GM19193 (cell line): ENCODE measurements around the gene UBAC2.

Source experiments
- POLR2A ChIP-seq: IDR thresholded peaks from 4 replicates; pipeline ENCODE4 v1.6.1; 2011; ENCODE audit not compliant: insufficient read depth, insufficient read length; ENCODE audit errors: extremely low read depth

The UBAC2 gene

DNA sequence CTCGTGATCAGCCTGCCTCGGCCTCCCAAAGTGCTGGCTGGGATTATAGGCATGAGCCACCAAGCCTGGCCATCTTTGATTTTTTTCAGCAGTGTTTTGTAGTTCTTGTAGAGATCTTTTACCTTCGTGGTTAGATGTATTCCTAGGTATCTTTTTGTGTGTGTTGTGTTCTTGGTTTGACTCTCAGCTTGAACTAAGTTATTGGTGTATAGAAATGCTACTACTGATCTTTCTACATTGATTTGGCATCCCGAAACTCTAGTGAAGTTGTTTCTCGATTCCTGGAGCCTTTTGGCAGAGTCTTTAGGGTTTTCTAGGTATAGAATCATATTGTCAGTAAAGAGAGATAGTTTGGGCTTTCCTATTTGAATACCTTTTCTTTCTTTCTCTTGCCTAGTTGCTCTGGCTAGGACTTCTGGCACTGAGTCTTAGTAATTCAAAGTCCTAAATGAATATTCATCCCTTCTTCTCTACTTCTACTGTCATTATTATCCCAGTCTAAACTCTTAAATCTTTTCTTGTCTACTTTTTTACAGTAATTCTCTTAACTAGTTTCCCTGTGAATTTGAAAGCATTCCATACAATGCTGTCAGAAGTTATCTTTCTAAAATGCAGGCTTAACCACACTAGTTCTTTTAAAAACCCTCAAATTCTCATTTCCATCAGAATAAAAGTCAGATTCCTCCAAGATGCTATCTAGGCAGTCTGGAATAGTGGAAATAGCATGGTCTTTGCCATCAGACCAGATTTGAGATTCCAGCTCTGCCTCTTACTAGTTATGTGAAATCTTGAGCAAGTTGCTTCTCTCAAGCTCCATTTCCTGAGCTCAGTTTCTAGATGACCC lies 50.5 kb downstream of the UBAC2 start:
- no peak for TF ChIP-seq POLR2A

DNA sequence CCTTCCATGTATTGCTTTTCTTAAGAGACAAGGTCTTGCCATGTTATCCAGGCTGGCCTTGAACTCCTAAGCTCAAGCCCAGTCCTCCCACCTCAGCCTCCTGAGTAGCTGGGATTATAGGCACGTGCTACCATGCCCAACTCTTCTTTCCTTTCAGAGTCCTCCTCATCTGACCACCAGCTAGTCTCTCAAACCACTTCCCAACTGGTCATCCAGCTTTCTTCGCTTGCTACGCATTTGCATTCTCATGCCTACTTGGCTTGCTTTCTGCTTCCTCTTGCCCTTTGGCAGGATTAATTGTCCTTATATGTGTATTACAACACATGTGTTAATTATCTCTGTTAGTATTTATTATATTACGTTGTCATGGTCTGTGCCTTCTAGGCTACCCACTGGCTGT lies 51.3 kb downstream of the UBAC2 start:
- no peak for TF ChIP-seq POLR2A

DNA sequence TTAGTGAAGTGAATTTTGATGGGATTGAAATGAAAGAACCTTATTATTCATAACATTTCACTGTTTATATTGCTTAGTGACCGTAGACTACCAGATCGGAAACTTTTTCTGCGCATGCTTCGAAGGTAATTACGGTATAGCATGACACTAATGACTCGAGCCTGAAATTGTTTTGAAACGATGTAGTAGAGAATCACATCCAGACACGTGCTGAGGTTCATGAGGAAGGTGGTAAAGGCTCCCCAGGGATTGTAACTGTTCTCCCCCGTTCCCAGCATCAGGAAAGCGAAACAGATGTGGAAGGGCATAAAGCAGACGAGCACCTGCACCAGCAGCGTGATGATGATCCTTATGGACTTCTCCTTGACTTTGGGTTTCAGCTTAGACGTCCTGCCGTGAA lies 54.2 kb downstream of the UBAC2 start:
- no peak for TF ChIP-seq POLR2A

DNA sequence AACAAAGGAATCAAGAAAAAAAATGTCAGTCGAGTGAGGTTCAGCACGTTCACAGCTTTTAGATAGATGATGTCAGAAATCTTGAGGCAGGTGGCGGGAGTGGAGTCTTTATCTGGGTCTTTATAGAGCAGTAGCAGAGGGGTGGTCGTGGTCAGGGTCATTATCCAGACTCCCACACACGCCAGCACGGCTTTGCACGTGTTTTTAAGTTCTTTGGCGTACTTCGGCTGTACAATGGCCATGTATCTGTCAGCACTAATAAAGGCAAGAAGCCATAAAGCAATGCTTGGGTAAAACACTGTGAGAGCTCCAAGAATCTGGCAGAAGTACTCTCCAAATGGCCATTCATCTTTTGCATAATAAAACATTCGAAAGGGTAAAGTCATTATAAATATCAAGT lies 54.6 kb downstream of the UBAC2 start:
- no peak for TF ChIP-seq POLR2A

DNA sequence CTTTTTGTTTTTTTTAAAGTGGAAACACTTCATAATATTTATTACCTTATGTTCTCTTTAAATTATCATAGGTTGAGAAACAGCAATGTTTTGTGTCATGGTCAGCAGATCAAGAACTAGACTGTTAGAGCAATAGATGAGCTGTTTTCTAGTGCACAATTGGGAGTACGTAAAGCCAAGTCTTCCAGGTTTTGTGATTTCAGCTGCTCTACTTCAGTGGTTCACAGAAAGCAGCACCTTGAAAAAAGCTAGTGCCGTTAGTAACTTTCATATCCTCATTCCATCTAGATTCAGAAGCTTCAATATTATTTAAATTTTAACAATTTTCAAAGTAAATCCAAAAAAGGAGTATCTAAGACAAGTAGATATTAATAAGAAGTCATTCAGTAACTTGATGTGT lies 55.6 kb downstream of the UBAC2 start:
- no peak for TF ChIP-seq POLR2A

DNA sequence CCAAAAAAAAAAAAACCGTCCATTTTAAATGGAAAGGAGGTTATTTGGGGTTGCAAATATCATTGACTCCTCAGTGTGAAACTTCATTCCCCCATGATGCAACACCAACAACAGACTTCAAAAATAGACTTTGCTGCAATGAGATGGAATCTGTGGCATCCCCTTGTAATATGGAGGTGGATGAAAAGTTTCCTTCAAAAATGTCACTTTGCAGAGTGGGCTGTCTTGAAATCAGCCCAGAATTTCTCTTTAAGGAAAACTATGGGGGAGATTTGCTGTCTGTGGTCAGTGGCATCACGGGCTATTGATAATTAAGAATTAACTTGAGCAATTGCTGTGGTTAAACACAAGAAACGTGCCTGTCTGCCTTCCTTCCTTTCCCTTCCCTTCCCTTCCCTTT lies 56.1 kb downstream of the UBAC2 start:
- no peak for TF ChIP-seq POLR2A

DNA sequence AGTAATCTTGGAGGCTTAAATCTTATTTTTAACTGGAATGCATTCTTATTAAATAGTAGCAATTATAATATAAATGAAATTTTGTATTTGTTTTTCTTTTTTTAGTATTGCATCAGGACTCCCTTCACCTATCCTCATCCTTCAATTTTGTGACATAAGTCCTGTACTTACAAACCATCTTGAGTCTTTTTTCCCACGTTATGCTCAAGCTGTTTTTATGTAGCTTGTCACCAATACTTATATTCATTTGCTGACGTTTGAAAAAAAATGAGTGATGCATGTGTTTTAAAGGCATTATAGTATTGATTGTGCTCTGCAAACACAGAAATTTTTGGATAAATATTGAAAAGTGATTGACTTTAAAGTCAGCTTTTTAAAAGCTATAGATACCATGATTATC lies 56.6 kb downstream of the UBAC2 start:
- no peak for TF ChIP-seq POLR2A

DNA sequence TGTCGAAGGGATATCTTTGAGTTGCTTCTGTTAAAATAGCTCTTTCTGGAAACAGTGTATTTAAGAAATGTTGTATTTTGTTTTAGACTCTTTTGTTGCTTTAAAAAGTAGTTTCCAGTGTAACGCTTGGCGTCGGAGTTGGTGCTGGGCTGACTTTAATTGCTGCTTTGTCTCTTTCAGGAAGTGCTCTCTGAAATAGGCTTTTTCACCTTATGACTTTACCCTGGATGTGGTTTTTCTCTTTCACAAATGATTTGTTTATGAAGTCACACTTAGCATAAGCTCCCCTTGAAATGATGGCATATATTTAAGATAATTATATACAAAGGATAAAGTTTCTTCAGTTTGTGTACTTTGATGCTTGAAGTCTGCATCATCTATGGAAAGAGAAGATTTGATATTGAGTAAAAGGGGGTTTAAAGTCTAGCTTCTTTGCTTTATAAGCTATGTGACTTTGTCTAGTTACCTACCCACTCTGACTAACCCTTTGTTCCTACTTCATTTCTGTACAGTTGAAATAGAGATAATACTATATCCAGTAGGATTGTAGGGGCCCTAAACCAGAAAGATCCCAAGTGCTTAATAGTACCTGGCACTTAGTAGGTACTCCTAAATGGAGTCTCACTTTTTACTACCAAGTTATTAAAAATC lies 57.7 kb downstream of the UBAC2 start, which contains the start of gene GPR18:
Gene GPR18 (minus strand): TSS at position 170 of the 651 bp plus-strand sequence. CDS start 2,507 bp downstream, outside the sequence.
- TF ChIP-seq POLR2A, result no peak

DNA sequence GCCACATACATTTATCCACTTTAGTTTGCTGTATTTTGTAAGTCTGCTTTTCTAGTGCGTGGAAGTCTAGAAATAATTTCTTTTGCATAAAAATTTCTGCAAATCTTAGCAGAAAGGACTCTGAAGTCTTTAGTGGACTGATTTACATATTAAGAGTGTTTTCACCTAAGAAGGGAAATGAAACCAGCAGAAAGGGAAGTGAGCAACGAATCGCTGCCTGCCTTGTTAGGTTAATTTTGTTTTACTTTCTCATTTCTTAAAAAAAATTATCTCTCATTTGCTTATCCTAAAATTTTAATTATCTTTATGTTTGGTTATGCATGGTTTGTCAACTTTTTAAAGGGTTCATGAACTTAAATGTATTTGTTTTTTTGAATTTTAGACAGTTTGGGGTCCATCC lies 58.3 kb downstream of the UBAC2 start:
- TF ChIP-seq POLR2A, result no peak

DNA sequence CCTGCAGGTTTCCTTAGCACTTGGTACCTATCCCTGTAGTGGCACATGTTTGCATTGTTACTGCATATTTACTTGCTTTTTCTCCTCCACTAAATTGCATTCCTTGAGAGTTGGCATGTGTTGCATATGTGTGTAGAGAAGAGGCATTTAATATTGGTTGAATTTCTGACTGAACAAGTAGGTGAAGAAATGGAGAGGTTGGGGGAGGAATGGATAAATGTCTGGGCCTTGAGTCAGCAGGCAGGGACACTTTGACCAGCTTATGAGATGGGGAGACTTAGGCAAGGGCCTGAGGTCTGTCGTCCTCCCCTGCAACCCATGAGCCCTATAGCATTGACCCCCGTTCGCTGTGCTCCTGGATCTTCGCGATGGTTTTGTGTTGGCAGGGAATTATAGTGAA lies 59.6 kb downstream of the UBAC2 start:
- TF ChIP-seq POLR2A, result no peak

DNA sequence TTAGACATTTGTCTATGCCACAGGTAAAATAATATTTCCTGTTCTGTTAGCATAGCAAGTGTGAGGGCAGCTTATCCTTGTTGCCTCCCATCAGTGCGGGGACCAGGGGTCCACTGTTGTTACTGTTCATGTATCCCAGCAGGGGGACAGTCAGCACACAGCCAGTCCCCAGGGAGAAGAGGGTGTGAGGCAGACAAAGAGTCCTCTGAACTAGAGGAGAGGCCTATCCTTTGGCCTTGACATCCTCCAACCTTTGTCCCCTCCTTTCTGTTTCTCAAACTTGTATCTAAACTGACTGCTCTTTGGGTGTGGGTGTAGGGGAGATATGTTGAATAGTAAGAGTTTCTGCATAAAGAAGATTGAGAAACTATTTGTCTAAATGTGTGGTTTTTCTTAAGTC lies 60.4 kb downstream of the UBAC2 start:
- no peak for TF ChIP-seq POLR2A

DNA sequence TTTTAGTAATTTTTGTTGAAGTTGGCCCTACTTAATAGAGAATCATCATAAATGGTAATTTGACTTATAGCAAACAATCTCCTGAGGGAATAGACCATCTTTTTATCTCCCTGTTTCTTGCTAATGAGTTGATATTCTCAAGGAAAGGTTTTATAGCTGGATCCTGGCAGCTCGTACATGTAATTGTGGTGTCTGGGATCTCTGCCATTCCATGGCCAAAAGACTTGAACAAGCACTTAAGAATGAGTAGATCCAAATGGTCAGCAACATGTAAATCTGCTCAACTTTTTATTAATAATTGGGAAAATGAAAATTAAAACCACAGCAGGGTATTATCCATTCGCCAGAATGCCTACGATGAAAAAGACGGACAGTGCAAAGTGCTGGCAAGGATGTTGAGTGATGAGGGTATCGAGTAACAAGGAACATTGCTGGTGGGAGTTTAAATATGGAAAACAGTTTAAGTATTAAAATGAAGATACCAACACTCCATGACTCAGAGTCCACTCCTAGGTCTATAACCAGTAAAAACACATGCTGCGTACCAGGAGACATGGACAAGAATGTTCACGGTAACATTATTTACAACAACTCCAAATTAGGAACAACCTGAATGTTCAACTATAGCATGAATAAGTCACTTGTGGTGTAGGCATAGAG lies 62.6 kb downstream of the UBAC2 start:
- TF ChIP-seq POLR2A, result no peak

DNA sequence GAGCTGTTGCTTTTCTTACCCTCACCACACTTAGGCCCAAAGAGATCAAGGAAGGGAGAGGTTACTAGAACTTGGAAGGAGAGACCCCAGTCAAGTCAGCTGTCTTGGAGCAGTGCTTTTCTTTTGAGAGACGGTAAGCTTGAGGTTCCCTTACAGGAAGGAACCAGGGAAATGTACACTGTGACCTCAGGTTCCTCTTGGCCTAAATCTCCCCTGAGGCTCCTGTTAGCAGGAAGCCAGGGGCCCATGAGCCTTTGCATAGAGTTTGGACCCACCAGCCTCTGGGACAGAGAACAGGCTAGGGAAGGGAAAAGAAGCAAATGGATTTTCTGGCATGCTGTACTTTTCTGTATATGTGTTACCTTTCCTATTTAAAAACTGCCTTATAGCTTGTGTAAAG lies 63.4 kb downstream of the UBAC2 start:
- no peak for TF ChIP-seq POLR2A

DNA sequence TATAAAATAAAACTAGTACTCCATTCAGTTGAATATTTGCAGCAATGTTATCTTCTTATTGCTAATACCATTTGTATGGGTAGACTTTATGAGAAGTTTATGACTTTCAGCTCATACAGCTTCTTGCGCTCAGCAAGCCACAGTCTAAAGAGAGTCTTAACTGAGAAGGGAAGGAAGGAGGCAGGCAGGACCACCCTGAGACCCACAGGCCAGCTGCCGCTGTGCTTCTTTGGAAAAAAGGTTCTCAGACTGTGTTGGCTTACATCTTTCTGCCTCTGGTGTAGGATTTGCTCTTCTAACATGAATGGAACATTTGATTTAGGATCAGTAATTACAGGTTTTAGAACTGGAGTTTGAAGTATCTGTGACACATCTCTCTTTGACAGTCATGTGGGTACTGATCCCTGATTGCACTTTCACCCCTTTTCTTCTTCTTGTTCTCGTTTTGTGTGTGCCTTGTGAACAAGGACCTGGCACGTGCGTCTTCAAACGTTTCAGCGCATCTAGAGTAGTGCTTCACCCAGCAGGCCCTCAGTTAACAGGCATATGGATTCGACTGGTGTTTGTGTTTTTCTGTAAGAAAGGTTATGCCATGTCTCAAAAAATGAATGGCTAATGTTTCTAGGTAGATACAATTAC lies 64.6 kb downstream of the UBAC2 start:
- no peak for TF ChIP-seq POLR2A

DNA sequence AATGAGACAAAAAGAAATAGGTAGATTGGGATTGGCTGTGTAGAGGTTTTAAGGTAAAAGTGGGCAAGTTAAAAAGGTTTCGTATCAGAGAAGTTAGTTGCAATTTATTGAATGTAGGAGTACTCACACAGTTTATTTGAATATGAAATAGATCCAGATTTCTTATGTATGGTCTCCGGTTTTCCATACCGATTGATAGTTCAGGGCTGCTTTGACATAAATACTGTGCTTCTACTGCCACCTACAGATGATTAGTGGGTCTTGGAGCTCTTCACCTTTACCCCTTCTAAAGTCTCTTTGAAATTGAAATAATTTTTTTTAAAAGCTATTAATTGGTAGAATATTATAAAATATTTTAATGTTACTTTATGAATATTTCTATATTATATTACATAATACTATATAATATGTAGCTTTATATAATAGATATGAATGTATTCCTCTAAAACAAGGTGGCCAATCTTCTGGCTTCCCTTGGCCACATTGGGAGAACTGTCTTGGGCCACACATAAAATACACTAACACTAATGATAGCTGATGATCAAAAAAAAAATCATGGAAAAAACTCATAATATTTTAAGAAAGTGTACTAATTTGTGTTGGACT lies 65.3 kb downstream of the UBAC2 start:
- no peak for TF ChIP-seq POLR2A
